Suprapubic skin (tissue), 4 donors: ENCODE data around the gene BHLHA15.

ENCODE experiments used
- EP300 ChIP-seq: sonication (generic); formaldehyde crosslinking; IDR thresholded peaks from one replicate; pipeline ENCODE4 v1.6.1; 2017; ENCODE audit warnings: antibody characterized with exemption
- POLR2AphosphoS5 ChIP-seq, 3 donors: sonication (generic); formaldehyde crosslinking; IDR thresholded peaks; one replicate each; pipeline ENCODE4 v1.6.1; 2017; ENCODE audit warnings: antibody characterized with exemption in 3 of 3
- TF ChIP-seq, protein P1 (sequence below), 2 donors: fragments of 200-600 bp in 1 of 2; fragments of 450-650 bp in 1 of 2; sonication (generic) in 1 of 2; IDR thresholded peaks; one replicate each; pipeline ENCODE4 v1.5.1; 2016 to 2019; ENCODE audit warnings: antibody characterized with exemption in 2 of 2, mild to moderate bottlenecking in 1 of 2, moderate library complexity in 1 of 2

DNA sequence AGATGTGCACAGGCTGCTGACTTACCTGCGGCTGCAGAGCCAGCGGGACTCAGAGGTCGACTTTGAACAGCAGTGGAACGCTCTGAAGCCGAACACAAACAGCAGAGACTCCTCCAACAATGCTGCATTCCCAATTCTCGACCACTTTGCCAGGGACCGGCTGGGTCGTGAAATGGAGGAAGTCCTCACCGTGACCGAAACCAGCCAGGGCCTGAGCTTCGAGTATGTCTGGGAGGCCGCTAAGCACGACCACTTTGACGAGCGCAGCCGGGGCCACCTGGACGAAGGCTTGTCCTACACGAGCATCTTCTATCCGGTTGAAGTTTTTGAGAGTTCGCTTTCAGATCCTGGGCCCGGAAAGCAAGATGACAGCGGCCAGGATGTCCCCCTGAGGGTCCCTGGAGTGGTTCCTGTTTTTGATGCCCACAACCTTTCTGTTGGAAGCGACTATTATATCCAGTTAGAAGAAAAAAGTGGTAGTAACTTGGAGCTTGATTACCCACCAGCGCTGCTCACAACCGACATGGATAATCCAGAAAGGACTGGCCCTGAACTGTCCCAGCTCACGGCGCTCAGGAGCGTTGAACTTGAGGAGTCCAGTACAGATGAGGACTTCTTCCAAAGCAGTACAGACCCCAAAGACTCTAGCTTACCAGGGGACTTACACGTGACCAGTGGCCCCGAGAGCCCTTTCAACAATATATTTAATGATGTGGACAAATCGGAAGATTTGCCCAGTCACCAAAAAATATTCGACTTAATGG lies 19.4 kb upstream of the BHLHA15 start:
- TF ChIP-seq, protein P1, sequence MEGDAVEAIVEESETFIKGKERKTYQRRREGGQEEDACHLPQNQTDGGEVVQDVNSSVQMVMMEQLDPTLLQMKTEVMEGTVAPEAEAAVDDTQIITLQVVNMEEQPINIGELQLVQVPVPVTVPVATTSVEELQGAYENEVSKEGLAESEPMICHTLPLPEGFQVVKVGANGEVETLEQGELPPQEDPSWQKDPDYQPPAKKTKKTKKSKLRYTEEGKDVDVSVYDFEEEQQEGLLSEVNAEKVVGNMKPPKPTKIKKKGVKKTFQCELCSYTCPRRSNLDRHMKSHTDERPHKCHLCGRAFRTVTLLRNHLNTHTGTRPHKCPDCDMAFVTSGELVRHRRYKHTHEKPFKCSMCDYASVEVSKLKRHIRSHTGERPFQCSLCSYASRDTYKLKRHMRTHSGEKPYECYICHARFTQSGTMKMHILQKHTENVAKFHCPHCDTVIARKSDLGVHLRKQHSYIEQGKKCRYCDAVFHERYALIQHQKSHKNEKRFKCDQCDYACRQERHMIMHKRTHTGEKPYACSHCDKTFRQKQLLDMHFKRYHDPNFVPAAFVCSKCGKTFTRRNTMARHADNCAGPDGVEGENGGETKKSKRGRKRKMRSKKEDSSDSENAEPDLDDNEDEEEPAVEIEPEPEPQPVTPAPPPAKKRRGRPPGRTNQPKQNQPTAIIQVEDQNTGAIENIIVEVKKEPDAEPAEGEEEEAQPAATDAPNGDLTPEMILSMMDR (IDR thresholded peaks at IDR 0.05), result no peak
- no peak for TF ChIP-seq EP300
- no peak for TF ChIP-seq POLR2AphosphoS5 (IDR thresholded peaks at IDR 0.05)
